MM.1S (cell line): ENCODE results near the gene LRRC4C.

Experiments
- CTCF ChIP-seq: fragments of 300-600 bp; sonication (generic); IDR thresholded peaks from 2 replicates; pipeline ENCODE4 v1.5.1; 2016; ENCODE audit warnings: antibody characterized with exemption, low read length, mixed read lengths
- EZH2 ChIP-seq: fragments of 300-600 bp; sonication (generic); optimal IDR thresholded peaks from 2 replicates; pipeline ENCODE3; 2017; ENCODE audit warnings: low read depth, mild to moderate bottlenecking, antibody characterized with exemption, low read length, mixed read lengths

DNA sequence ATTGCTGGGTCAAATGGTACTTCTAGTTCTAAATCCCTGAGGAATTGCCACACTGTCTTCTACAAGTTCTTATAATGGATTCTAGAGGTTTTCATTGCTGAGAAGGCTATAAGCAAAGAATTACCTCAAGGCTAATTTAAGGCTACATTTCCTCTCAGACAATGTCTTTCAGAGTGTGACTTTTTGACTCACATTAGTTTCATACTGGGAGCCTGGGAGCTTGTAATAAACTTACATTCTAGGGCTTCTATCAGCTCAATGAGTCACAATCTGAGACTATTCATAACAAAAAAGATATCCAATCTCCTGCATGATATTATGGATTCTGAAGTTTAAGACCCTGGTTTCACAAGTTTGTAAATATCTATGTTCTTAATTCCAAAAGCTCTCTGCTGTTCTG, 408.7 kb downstream of the LRRC4C start:
- TF ChIP-seq CTCF (no peak), EZH2 (no peak)
